ENCODE measurements around the gene STXBP1. TPM values are rescaled to one million over a fixed set of nuclear protein-coding genes. Genes with fewer than 3 reads are reported as not detected.
"Not testable (repeated sequence)": the region's sequence is repeated elsewhere in the genome, so short reads cannot be mapped to it uniquely, and the experiment has no call there.

The STXBP1 gene
- 24.9 TPM for polyA plus RNA-seq (2013, experiment 1 of 2; ENCODE audit: insufficient read length)
- polyA plus RNA-seq (2013, experiment 2 of 2; ENCODE audit: insufficient read length) = 30.0 TPM

DNA sequence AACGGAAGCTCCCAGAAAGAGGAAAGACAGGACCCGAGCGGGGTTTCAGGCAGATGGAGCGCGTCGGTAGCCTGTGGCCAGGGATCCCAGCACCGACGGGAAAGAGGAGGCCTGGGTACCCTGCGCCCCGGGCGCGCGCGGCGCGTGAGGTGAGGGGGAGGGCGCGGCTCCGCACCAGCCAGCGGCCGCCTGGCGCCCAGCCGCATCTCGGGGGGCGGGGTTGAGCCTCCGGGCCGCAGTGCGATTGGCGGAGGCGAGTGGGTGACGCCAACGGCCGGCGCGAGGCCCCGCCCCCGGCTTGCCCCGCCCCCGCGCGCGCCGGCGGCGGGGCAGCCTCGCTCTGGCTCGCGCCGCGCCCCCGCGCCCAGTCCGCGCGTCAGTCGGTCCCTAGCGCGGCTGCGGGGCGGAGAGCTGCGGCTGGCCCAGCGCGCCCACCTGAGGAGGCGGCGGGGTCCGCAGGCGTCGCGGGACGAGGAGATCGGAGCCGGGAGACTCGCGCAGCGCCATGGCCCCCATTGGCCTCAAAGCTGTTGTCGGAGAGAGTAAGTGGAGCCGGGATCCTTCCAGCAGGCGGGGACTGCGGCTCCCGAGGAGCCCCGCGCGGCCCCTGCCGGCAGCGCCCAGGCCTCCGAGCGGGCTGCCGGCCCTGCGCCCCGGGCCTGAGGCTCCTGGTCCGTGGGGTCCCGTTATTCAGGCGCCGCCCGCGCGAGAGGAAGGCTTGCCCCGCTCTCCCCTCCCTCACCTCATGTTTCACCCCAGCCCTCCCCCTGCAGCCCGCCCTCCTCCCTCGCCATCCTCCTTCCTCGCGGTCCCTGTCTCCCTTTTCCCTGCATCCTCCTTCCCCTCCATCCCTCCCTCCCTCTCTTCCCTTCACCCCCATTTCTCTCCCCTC lies at the start of gene STXBP1:
STXBP1 (plus strand) TSS at position 379 of the 892 bp plus-strand sequence; CDS start at position 506, 127 bp downstream.
- peak; percentile 77 for DNase-seq

DNA sequence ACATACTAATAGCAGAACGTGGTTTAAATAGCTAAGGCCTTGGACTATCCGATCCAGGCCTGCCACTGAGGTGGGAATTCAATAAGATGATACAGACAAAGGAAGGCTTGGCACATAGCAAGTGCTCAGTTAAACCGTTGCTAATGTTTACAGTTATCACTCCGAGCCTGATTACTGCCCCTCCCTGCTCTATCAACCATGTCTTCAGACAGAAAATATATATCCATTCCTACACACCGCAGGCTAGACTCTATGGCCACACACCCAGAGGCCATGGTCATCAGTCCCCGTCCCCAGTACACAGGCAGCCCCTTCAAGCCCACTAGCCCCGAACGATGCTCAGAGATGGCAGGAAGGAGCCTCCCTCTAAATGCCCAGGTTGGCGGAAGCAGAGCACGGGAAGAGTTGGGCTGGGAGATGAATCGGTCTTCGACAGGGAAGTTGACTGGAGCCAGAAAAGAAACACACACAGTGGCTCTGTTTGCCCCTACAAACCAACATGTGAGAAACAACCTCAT lies 49.7 kb upstream of the STXBP1 start:
- no peak for DNase-seq

DNA sequence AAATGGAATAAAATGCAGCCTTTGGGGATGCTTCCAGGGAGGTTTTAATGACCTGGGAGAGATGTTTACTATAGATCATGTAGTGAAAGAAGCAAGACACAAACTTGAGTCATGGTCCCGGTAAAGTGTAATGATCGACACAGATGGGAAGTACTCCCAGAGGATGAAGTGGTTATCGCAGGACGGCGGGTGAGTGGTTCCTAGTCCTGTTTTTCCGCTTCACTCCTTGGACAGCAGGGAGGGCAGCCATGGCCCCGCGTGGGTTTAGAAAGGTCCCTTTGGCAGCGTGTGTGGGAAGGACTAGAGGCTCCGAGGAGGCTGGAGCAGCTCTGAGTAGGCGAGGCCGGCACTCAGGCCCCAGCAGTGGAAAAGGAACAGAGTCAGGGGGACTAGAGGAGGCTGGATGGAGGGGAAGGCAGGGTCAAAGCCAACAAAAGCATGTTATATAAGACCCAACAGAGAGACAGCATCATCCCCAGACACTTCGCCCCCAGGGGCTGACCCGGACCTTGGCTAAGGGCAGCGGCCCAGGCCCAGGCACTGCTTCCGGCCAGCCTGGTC lies 49.2 kb upstream of the STXBP1 start:
- peak; percentile 68 for DNase-seq

DNA sequence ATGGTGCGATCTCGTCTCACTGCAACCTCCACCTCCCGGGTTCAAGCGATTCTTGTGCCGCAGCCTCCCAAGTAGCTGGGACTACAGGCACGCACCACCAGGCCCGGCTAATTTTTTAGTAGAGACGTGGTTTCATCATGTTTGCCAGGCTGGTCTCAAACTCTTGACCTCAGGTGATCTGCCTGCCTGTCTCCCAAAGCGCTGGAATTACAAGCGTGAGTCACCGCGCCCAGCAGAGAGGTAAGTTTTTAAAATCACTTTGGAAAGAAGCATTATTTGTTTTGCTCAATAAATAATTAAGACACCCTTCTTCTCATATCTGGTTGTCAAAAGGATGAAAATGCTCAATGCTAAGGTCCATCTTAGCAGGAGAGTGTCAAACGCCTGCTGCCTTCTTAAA lies 48.5 kb upstream of the STXBP1 start:
- no peak for DNase-seq

DNA sequence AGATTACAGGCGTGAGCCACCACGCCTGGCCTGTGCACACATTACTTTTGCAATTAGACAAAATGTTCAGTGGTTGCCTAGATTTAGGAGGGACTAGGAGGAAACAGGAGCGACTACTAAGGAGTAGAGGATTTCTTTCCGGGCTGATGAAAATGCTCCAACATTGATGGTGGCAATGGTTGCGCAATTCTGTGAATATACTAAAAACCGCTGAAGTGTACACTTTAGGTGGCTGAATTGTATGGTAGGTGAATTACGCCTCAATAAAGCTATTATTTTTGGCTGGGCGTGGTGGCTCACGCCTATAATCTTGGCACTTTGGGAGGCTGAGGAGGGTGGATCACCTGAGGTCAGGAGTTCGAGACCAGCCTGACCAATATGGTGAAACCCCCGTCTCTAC lies 46.8 kb upstream of the STXBP1 start:
- DNase-seq = no peak

DNA sequence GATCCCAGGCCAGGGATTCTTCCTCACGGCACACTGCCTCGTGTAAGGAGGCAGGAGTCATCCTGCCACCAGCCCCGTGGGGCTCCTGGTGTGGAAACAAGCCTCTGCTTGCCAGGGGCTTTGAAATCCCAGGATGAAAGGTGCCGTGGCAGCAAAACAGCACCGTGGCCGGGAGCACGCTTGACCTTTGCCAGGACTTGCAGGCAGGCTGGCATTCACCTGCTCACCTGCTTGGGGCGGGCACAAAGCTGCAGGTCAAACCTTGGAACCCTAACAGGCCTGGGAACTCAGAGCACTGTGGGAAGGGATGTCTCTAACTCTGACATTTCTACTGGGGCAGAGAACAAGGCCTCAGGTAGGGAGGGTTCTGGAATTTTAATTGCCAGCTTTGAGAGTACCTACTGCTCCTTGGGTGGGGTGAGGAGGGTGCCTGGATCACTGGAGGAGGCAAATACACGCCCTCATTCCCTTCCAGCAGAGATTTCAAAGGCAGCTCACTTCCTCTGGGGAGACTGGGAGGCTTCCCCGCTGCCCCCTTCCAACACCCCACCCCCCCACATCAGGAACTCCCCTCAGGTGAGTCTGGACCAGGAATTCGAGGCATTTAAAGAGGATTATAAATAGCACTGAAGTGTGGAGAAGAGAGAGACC lies 45.6 kb upstream of the STXBP1 start:
- DNase-seq = no peak

DNA sequence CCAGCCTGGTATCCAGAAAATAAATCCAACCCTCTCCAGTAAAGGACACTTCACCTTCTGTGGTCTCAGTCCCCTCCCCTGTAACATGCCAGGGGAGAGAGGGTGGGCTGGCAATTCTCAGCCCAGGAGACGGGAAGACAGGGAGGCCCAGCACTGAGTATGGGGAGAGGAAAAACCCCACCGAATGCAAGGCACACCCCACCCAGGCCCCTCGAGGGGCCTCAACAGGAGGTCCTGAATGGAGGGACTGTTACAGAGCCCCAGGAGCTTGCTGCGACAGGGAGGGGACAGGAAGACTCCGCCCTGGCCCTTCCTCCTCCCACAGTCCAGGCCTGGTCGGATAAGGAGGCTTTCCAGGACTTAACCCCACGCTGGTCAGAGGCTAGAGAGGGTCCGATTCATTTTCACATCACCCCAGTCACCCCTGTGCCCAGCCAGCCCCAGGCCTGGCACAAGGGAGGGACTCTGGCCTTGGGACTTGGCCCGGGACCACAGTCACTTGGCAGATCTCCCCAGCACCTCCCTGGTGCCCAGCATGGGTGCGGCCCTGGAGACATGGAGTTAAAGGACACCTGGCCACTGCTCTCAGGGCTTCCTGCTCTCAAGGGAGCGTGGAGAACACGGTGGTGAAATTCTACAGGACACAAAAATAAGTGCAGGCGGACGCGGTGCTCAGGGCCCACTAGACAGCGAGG lies 44.9 kb upstream of the STXBP1 start:
- peak; percentile 63 for DNase-seq

DNA sequence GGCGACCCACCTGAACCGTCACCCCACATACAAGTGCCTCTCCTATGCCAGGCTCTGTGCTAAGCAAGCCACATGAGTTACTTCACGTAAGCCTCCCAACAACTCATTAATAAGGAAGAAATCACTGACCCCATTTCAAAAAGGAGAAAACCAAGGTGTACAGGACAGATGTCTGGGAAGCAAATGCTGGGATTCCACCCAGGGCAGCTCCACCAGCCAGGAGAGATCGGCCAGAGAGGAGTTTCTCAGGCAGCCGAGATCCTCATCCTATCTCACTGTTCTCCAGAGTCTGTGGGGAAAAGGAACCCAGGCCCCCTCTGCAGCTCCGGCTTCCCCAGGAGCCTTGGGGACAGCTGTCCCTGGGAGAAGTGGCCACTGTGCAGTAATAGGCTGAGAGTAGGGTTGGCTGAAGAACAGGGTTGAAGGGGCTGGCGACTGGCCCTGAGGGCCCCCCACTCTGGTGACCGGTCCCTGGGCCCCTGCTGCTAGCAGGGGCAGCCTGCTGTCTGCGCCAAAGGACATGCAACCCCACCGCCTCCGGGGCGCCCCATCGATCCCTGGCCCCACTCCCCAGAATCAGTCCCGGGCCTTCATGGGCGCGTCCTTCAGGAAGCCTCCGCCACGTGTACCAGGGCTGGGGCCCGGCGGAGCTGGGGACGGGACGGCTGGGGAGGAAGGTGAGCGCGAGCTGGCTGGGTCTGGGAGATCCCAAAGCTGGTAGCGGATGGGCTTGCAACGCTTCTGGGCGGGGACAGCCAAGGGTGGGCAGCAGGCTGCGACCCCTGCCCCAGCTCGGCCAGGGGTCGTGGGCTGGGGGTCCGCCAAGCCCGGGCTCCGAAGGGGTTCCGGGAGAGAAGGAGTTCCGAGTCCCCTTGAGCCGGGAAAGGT lies 44.1 kb upstream of the STXBP1 start:
- DNase-seq = no peak

DNA sequence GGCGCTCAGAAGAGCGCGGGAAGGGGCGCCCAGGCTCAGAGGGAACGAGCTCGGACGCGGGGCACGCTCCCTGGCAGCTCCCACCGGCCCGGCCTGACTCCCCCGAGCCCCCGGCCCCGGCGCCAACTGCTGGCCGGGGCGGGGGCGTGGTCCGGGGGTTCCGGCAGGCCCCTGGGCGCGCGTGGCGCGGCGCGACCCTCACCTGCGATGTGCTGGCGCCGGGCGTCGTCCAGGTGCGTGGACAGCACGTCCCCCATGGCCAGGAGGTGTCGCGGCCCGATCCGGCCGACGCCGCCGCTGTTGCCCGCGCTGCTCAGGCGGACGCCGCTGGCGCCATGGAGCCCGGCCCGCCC lies 43.5 kb upstream of the STXBP1 start:
- no peak for DNase-seq

DNA sequence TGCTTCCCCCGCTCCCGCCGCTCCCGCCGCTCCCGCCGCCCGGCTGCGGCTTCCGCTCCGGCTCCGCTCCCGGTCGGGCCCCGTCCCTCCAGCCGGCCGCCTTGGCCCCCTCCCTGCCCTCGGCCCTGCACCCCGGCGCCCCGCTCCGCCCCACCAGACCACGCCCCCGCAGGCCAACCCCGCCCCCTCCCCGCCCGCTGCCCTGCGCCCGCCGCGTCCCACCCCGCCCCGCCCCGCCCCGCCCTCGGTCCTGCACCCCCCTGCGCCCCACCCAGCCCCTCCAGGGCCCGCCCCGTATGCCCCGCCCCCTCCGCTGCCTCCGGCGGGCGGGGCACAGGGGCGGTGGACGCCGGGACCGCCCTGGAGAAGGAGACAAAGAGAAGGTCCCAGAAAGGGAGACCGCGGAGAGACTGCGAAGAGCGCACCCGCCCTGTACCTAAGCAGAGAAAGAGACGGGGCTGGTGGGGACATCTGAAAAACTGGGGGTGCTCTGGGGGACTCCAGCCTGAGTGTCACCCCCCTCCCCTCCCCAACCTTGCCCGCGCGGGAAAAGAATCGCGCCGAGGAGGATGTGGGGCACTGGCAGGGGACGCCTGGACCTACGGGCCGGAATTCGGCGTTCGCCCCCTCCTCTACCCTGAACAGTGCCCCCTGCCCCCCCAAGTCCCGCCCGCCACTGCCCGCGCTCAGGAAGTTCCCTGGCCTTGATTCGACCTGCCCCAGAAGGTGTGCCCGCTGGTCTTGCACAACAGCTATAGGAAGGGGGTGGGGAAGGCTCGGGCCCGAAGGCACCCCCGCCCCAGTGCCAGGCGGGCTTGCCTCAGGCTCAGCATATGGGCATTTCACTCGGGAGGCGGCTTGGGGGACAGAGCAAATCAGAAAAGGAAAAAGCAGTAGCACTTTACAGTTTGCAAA lies 42.8 kb upstream of the STXBP1 start:
- DNase-seq = peak; percentile 88

DNA sequence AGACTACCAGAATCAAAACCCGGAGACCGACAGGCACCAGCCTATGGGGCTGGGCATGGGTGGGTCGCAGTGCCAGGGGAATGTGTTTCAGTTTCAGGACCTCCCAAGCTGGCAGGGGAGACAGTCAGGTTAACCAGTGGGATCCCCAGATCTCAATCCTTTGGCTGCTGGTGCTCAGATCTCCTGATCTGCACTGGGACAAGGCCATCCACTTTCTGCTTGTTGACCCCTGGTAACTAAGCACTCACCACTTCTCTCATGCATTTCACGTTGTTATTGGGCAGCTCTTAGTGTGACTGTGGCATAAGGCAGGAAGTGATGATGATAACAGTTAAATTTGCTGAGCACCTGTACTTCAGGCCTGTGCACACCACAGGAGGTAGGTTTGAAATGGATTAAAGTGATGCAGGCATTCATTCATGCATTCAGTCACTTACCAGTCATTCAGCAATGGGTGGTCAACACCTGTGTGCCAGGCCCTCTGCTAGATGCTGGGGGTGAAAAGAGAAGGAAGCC lies 42.1 kb upstream of the STXBP1 start:
- DNase-seq = no peak

DNA sequence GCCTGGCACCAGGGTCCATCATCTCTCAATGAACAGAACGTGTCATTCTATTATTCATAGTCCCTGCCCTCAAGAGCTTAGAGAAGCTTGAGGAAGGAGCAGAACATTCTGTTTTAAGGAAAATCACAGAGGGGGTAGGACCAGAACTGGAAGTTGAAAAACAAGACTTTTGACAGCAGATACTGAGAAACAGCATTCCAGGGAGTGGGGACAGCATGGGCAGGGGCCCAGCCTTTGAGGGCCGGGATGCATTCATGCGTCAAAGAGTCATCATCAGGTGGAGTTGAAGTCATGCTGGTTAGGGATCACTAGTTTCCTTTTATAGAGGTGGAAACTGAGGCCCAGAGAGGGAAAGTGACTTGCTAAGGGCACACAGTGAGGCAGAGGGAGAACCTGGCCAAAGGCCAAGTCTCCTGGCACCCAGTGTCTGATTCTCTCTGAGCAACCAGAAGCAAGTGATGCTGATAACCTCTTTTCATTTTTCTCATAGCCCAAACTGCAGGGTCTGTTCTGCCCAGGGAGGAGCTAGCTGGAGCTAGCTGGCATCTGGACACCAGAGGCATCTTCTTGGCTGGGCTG lies 41.5 kb upstream of the STXBP1 start:
- no peak for DNase-seq

DNA sequence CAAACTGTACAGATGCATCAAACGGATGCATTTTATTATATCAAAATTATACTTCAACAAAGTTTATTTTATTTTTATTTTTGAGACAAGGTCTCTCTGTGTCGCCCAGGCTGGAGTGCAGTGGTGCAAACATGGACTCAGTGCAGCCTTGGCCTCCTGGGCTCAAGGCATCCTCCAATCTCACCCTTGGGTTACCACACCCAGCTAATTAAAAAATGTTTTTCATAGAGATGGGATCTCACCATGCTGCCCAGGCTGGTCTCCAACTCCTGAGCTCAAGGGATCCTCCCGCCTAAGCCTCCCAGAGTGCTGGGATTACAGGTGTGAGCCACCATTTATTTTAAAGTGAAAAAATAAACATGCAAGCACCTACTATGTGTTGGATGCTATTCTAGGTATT lies 40.1 kb upstream of the STXBP1 start:
- DNase-seq = no peak

DNA sequence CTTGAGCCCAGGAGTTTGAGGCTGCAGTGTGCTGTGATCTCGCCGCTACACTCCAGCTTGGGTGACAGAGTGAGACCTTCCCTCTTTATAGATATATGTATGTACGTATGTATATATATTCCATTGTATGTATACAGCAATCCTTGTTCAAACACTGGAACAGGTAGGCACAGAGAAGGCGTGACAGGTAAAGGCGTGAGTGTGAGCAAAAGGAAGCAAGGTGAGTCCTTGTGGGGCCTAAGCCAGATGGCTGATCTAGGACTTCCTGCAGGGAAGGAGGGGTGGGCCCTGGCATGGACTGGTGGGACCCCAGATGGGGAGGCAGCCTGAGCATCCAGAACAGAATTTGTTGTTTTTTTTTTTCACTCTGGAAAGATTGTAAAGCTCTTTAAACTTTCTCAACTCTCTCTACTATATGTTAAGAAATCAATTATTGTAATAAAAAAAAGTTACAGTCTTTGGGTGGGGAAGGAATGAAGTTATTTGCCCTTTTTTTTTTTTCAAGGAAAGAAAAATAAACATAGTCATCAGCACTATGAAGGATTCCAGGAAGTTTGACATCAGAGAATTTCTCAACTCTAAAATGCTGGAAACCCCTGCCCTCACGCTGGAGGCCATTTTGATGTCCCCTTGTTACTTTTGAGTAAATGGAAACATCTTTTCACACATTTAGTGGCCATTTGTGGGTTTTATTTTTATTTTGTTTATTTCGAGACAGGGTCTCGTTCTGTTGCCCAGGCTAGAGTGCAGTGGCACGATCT lies 38.9 kb upstream of the STXBP1 start:
- DNase-seq = peak; percentile 82

DNA sequence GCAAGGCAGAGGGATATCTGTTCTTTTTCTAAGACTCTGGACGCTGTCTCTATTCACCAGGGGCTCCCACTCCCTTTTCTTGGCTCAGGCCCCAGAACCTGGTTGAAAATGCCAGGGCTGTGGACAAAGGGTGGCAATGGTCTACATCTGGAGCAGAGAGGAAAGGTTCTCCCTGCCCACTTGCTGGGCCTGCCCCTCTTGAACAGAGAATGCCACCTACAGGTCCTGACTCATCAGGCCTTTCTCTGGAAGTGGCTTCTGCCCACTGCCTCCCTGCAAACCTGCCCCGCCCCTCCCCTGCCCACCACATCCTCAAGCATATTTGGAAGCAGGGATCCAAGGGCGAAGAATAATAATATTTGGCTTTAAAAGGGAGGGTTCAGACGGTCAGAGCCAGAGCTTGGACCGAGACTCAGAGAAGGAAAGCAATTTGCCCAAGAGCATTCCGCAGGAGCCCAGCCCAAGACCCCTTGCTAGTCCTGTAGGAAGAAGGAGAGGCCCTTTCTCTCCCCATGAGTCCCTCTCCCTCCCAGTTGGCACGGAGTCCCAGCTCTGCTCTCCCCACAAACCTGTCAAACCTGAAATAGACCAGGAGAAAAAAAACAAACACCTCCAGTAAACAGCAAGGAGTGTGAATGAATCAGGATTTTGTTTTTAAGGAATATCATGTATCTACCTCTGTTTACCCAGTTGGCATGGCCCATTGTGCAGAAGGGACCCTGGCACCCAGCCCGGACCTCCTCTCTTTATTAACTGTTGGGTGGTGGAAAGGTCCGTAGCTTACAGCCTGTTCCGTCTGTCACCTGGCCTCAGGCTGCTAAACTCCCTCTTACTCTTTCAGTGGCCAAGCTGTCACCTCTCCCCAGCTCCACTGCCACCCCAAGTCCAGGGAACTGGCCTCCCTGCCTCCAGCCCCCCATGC lies 37.7 kb upstream of the STXBP1 start:
- peak; percentile 69 for DNase-seq

DNA sequence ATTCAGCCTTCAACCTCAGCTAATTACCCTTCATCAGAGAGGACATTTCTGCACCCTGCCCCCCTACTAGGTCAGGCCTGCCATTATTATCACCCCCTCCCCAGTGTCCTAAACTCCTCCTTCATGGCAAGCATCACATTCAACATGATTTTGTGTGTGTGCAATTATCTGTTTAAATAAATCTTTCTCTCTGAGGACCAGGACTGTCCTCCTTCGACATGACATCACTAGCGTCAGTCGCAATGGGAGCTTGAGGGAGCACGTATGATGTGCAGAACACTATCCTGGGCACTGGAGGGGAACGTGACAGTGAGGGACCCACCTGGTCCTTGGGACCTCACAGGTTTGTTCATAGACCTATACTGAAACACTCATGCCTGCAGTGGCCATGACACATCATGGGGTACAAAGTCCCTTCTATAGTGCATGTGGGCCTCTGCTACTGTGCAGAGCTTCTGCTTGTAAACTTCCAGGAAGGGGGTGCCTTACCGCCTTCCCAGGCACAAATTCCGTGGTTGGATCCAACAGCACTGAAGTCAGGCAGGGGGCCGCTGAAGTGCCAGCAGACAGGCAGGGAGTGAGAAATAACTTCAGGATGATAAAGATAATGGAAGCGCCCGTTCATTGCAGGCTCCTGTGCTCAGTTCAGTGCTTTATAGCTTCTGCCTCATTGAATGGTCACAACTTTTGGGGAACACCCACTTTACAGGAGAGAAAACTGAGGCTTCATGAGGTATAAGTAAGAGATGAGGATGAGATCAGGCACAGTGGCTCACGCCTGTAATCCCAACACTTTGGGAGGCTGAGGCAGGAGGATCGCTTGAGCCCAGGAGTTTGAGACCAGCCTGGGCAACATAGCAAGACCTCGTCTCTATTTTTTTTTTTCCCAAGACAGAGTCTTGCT lies 36.0 kb upstream of the STXBP1 start:
- no peak for DNase-seq

DNA sequence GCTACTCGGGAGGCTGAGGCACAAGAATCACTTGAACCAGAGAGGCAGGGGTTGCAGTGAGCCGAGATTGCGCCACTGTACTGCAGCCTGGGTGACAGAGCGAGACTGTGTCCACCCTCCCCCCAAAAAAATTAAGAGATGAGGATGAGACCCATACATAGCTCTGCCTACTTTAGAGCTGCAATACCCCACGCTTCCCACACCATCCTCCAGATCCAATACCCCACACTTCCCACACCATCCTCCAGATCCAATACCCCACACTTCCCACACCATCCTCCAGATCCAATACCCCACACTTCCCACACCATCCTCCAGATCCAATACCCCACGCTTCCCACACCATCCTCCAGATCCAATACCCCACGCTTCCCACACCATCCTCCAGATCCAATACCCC lies 34.9 kb upstream of the STXBP1 start:
- not testable (repeated sequence) for DNase-seq

Data from fibroblast of skin of back (primary cell).